Fibroblast of lung (primary cell): ENCODE results near the gene LRMDA. TPM values are rescaled to one million over a fixed set of nuclear protein-coding genes. Genes with fewer than 3 reads are reported as not detected.

Source experiments
- DNase-seq, 2 donors: peaks; one replicate each; pipeline versions ENCODE4 v3.0.0 to v3.0.0-alpha.2; 2010; ENCODE audit warnings: low read depth in 2 of 2
- H2AFZ ChIP-seq: 2 replicates; pipeline ENCODE4 v1.5.1; 2012; ENCODE audit warnings: low read length, control low read depth, inconsistent platforms
- H3K27ac ChIP-seq: 2 replicates; pipeline ENCODE4 v1.5.1; 2011; ENCODE audit warnings: low read length, control low read depth; ENCODE audit not compliant: insufficient read depth
- H3K27me3 ChIP-seq: 2 replicates; pipeline ENCODE4 v1.5.1; 2011; ENCODE audit warnings: mild to moderate bottlenecking, low read length; ENCODE audit not compliant: control insufficient read depth, insufficient read depth
- H3K36me3 ChIP-seq: 2 replicates; pipeline ENCODE4 v1.5.1; 2011; ENCODE audit warnings: low read length; ENCODE audit not compliant: control insufficient read depth, insufficient read depth
- H3K4me1 ChIP-seq: 2 replicates; pipeline ENCODE4 v1.5.1; 2011; ENCODE audit warnings: low read length; ENCODE audit not compliant: control insufficient read depth, insufficient read depth; ENCODE audit errors: extremely low read depth
- H3K4me2 ChIP-seq: 2 replicates; pipeline ENCODE4 v1.5.1; 2011; ENCODE audit warnings: low read length, control low read depth; ENCODE audit not compliant: insufficient read depth; ENCODE audit errors: extremely low read depth
- H3K4me3 ChIP-seq, 4 experiments: fragments of 200-600 bp in 1 of 4; sonication (generic) in 1 of 4; replicated peaks in 1 of 4; 2 replicates each; pipeline ENCODE4 v1.5.1; 2011 to 2016; ENCODE audit warnings: low read length in 4 of 4, low read depth in 3 of 4, mild to moderate bottlenecking in 3 of 4, control low read depth in 2 of 4, inconsistent platforms in 1 of 4, mixed read lengths in 1 of 4; ENCODE audit not compliant: insufficient read depth in 1 of 4; ENCODE audit errors: control extremely low read depth in 1 of 4
- H3K79me2 ChIP-seq: 2 replicates; pipeline ENCODE4 v1.5.1; 2012; ENCODE audit warnings: mild to moderate bottlenecking, low read length, inconsistent platforms; ENCODE audit not compliant: control insufficient read depth, insufficient read depth
- H3K9ac ChIP-seq: 2 replicates; pipeline ENCODE4 v1.5.1; 2011; ENCODE audit warnings: mild to moderate bottlenecking, low read length, control low read depth; ENCODE audit not compliant: insufficient read depth
- H3K9me3 ChIP-seq: 2 replicates; pipeline ENCODE4 v1.5.1; 2012; ENCODE audit warnings: low read depth, low read length; ENCODE audit not compliant: control insufficient read depth, insufficient read depth
- H4K20me1 ChIP-seq: 2 replicates; pipeline ENCODE4 v1.5.1; 2011; ENCODE audit warnings: low read length; ENCODE audit not compliant: control insufficient read depth, insufficient read depth; ENCODE audit errors: extremely low read depth
- CTCF ChIP-seq, 2 donors: IDR thresholded peaks in 1 of 2; conservative IDR thresholded peaks in 1 of 2; 1 replicate in 1 of 2; 2 replicates in 1 of 2; pipeline ENCODE4 v1.5.1; 2011 to 2012; ENCODE audit warnings: low read length in 2 of 2, control low read depth in 1 of 2, inconsistent platforms in 1 of 2, low read depth in 1 of 2, mild to moderate bottlenecking in 1 of 2
- EZH2 ChIP-seq: IDR thresholded peaks from 2 replicates; pipeline ENCODE4 v1.5.1; 2012; ENCODE audit warnings: low read length, control low read depth, mild to moderate bottlenecking; ENCODE audit errors: missing control alignments
- polyA plus RNA-seq, 2 donors: library from polyadenylated mRNA; depleted of rRNA in 1 of 2; stranded (reverse) in 1 of 2; unstranded in 1 of 2; fragments of >200 nt; gene quantifications; 2 replicates each; pipeline ENCODE4 v1.2.1, GENCODE V29; 2011 to 2012; ENCODE audit warnings: missing spikeins in 1 of 2
- total RNA-seq: library from RNA; depleted of rRNA; stranded (reverse); fragments of >200 nt; gene quantifications from 2 replicates; pipeline ENCODE4 v1.2.1, GENCODE V29; 2014

LRMDA gene
- total and polyA plus RNA-seq, 2 donors (not counting 1 experiment from before 2014, with no cell fraction given), result 1.7 to 2.0 TPM

GRCh38 chr10:75507469-75507868 lies 76.0 kb downstream of the LRMDA start:
- DNase-seq, result no peak
- H4K20me1 ChIP-seq, result no peaks in the 10 kb centered on the region
- H2AFZ ChIP-seq, result no peak overlapping the region
- TF ChIP-seq CTCF (conservative IDR thresholded peaks at IDR 0.05 in 1 of 2, IDR thresholded peaks at IDR 0.05 in 1 of 2; ENCODE audit: low read depth in 1 of 2, low read length in 2 of 2) (no peak), EZH2 (no peak)
- no peak overlapping the region for H3K4me2 ChIP-seq
- no peaks in the 10 kb centered on the region for H3K36me3 ChIP-seq
- H3K4me1 ChIP-seq, result peaks cover 10% of the 10 kb centered on the region
- H3K9ac ChIP-seq, result no peak overlapping the region
- H3K4me3 ChIP-seq, result no peak overlapping the region
- no peak overlapping the region for H3K27ac ChIP-seq
- H3K79me2 ChIP-seq, result no peaks in the 10 kb centered on the region
- no peaks in the 10 kb centered on the region for H3K9me3 ChIP-seq
- peaks cover 2% of the 10 kb centered on the region for H3K27me3 ChIP-seq

- H3K4me1 ChIP-seq, result peaks cover 13% of the 10 kb centered on the region
- H3K9me3 ChIP-seq, result no peaks in the 10 kb centered on the region
- DNase-seq, result peak; percentile 93 to 97
- no peak overlapping the region for H3K27ac ChIP-seq
- H2AFZ ChIP-seq, result no peak overlapping the region
- no peaks in the 10 kb centered on the region for H4K20me1 ChIP-seq
- H3K4me2 ChIP-seq, result peak overlapping the region; percentile 23
- H3K9ac ChIP-seq, result no peak overlapping the region
- no peak for TF ChIP-seq CTCF (conservative IDR thresholded peaks at IDR 0.05 in 1 of 2, IDR thresholded peaks at IDR 0.05 in 1 of 2; ENCODE audit: low read depth in 1 of 2, low read length in 2 of 2)
- no peak for TF ChIP-seq EZH2
- H3K27me3 ChIP-seq, result peaks cover 2% of the 10 kb centered on the region
- no peaks in the 10 kb centered on the region for H3K79me2 ChIP-seq
- H3K36me3 ChIP-seq, result no peaks in the 10 kb centered on the region
- H3K4me3 ChIP-seq, result no peak overlapping the region
Measured at GRCh38 chr10:75508239-75508813, 76.9 kb downstream of the LRMDA start.

- peaks cover 2% of the 10 kb centered on the region for H3K27me3 ChIP-seq
- no peaks in the 10 kb centered on the region for H3K79me2 ChIP-seq
- H3K27ac ChIP-seq, result no peak overlapping the region
- no peak overlapping the region for H3K4me3 ChIP-seq
- peaks cover 13% of the 10 kb centered on the region for H3K4me1 ChIP-seq
- H3K36me3 ChIP-seq, result no peaks in the 10 kb centered on the region
- H4K20me1 ChIP-seq, result no peaks in the 10 kb centered on the region
- peak; percentile 48 to 90 for DNase-seq
- no peak overlapping the region for H2AFZ ChIP-seq
- no peak overlapping the region for H3K9ac ChIP-seq
- no peak for TF ChIP-seq EZH2
- TF ChIP-seq CTCF (conservative IDR thresholded peaks at IDR 0.05 in 1 of 2, IDR thresholded peaks at IDR 0.05 in 1 of 2; ENCODE audit: low read depth in 1 of 2, low read length in 2 of 2), result no peak
- H3K4me2 ChIP-seq, result no peak overlapping the region
- no peaks in the 10 kb centered on the region for H3K9me3 ChIP-seq
Measured at GRCh38 chr10:75508814-75509306, 77.4 kb downstream of the LRMDA start.
